Keratinocyte (primary cell): ENCODE measurements around the gene RFC4. TPM values are rescaled to one million over a fixed set of nuclear protein-coding genes. Genes with fewer than 3 reads are reported as not detected.
A peak's percentile ranks its signal among the peaks of the same experiment; 100 is the strongest.
"Not testable (repeated sequence)": the region's sequence is repeated elsewhere in the genome, so short reads cannot be mapped to it uniquely, and the experiment has no call there.

Source experiments
- DNase-seq: peaks from one replicate; pipeline ENCODE4 v3.0.0-alpha.2; 2011; ENCODE audit warnings: low read depth, missing footprints, low spot score
- FAIRE-seq: peaks from 2 replicates; lab custom pipeline; 2011; peaks lifted over from hg19 to GRCh38; lab: Jason Lieb, UNC
- H2AFZ ChIP-seq: 2 replicates; pipeline ENCODE4 v1.6.0; 2012; ENCODE audit warnings: low read length, control low read depth, inconsistent platforms; ENCODE audit not compliant: control insufficient read depth
- H3K27ac ChIP-seq: 2 replicates; pipeline ENCODE4 v1.5.1; 2011; ENCODE audit warnings: low read length; ENCODE audit not compliant: control insufficient read depth, insufficient read depth
- H3K27me3 ChIP-seq: 3 replicates; pipeline ENCODE4 v1.6.0; 2011; ENCODE audit warnings: low read length; ENCODE audit not compliant: control insufficient read depth, insufficient read depth; ENCODE audit errors: extremely low read depth
- H3K36me3 ChIP-seq, 2 experiments: 2 replicates in 1 of 2; 3 replicates in 1 of 2; pipeline ENCODE4 v1.5.1; 2011; ENCODE audit warnings: low read length in 2 of 2, mild to moderate bottlenecking in 1 of 2; ENCODE audit not compliant: control insufficient read depth in 2 of 2, insufficient read depth in 2 of 2; ENCODE audit errors: extremely low read depth in 1 of 2
- H3K4me1 ChIP-seq: 3 replicates; pipeline ENCODE4 v1.5.1; 2011; ENCODE audit warnings: low read length; ENCODE audit not compliant: control insufficient read depth, insufficient read depth; ENCODE audit errors: extremely low read depth
- H3K4me2 ChIP-seq: 3 replicates; pipeline ENCODE4 v1.6.0; 2011; ENCODE audit warnings: low read depth, low read length; ENCODE audit not compliant: control insufficient read depth, insufficient read depth; ENCODE audit errors: extremely low read depth
- H3K4me3 ChIP-seq, 3 experiments: fragments of 200-600 bp in 1 of 3; sonication (generic) in 1 of 3; 2 replicates in 2 of 3; 3 replicates in 1 of 3; pipeline ENCODE4 v1.5.1; 2011 to 2016; ENCODE audit warnings: low read length in 3 of 3, mild to moderate bottlenecking in 3 of 3, control low read depth in 2 of 3, inconsistent platforms in 1 of 3, low read depth in 1 of 3, mixed read lengths in 1 of 3, mixed run types in 1 of 3, moderate library complexity in 1 of 3; ENCODE audit not compliant: control insufficient read depth in 2 of 3, insufficient read depth in 2 of 3; ENCODE audit errors: extremely low read depth in 1 of 3
- H3K79me2 ChIP-seq: 2 replicates; pipeline ENCODE4 v1.6.0; 2012; ENCODE audit warnings: low read length; ENCODE audit not compliant: control insufficient read depth, insufficient read depth
- H3K9ac ChIP-seq: 3 replicates; pipeline ENCODE4 v1.6.0; 2011; ENCODE audit warnings: low read length; ENCODE audit not compliant: control insufficient read depth, insufficient read depth; ENCODE audit errors: extremely low read depth
- H3K9me1 ChIP-seq: 3 replicates; pipeline ENCODE4 v1.6.0; 2011; ENCODE audit warnings: low read length; ENCODE audit not compliant: control insufficient read depth, insufficient read depth; ENCODE audit errors: extremely low read depth
- H3K9me3 ChIP-seq: 2 replicates; pipeline ENCODE4 v1.5.1; 2012; ENCODE audit warnings: low read depth, low read length; ENCODE audit not compliant: control insufficient read depth
- H4K20me1 ChIP-seq: 3 replicates; pipeline ENCODE4 v1.6.0; 2011; ENCODE audit warnings: low read length; ENCODE audit not compliant: control insufficient read depth, insufficient read depth; ENCODE audit errors: extremely low read depth
- CTCF ChIP-seq, 3 experiments: IDR thresholded peaks in 1 of 3; conservative IDR thresholded peaks in 1 of 3; optimal IDR thresholded peaks in 1 of 3; 2 replicates in 2 of 3; 3 replicates in 1 of 3; pipeline versions ENCODE3 to v1.5.1; 2011; ENCODE audit warnings: low read length in 3 of 3, mild to moderate bottlenecking in 3 of 3, moderate library complexity in 2 of 3, control low read depth in 1 of 3, inconsistent platforms in 1 of 3; ENCODE audit not compliant: insufficient read depth in 2 of 3; ENCODE audit errors: extremely low read depth in 1 of 3
- EZH2 ChIP-seq: IDR thresholded peaks from one replicate; pipeline ENCODE4 v1.6.1; 2012; ENCODE audit warnings: inconsistent platforms, mild to moderate bottlenecking, low read length, moderate library complexity
- dilution Hi-C: fragments of 300-500 bp; cut with MboI; formaldehyde crosslinking; loops from one replicate; pipeline ENCODE4 v1.7.0; 2020; ENCODE audit warnings: low sequenced_read_pairs; ENCODE audit not compliant: extremely low pct_ligation_motif_present
- polyA plus RNA-seq, 5 experiments: library from polyadenylated mRNA; depleted of rRNA in 3 of 5; stranded (reverse) in 3 of 5; stranded (forward) in 1 of 5; unstranded in 1 of 5; fragments of >200 nt; gene quantifications; 1 replicate in 1 of 5; 2 replicates in 3 of 5; 3 replicates in 1 of 5; pipeline versions ENCODE4 v1.2.1 to v1.2.3, GENCODE V29; 2011 to 2012; ENCODE audit warnings: missing spikeins in 2 of 5, low read depth in 1 of 5, low replicate concordance in 1 of 5

RFC4 gene
- polyA plus RNA-seq, 1 donor (not counting 4 experiments of a cell fraction or from before 2014, with no cell fraction given), result 22.8 TPM

DNA sequence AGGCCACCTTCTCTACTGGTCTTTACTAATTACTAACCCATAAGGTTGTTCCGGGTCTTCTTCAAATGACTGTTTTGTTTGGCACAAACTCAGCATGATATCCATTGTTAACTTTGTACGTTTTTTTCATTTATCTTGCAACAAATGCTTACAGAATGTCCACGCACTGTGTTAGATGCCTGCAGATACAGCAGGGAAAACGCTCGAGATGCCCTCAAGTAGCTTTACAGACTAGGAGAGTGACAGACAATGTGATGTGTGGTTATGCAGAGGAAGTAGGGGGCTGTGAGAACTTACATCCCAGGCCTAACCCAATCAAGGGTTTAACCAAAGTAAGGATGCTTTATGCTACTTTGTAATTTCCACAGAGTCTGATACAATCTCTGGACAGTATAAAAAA is 949 bp upstream of the RFC4 start:
- FAIRE-seq, result no peak
- no peaks in the 10 kb centered on the region for H4K20me1 ChIP-seq
- peak overlapping the region; percentile 57 to 96 (median 74) for H3K4me3 ChIP-seq
- peak overlapping the region; percentile 84 for H3K27ac ChIP-seq
- peak overlapping the region; percentile 86 for H3K9ac ChIP-seq
- peak overlapping the region; percentile 94 for H3K4me2 ChIP-seq
- H3K36me3 ChIP-seq, result peaks cover 0 to 16% of the 10 kb centered on the region in 2 experiments
- H3K9me3 ChIP-seq, result no peaks in the 10 kb centered on the region
- no peaks in the 10 kb centered on the region for H3K27me3 ChIP-seq
- H3K79me2 ChIP-seq, result peaks cover 20% of the 10 kb centered on the region
- no peak for DNase-seq
- peak overlapping the region; percentile 100 for H2AFZ ChIP-seq
- dilution Hi-C loops, result no loop called here
- H3K9me1 ChIP-seq, result no peaks in the 10 kb centered on the region
- H3K4me1 ChIP-seq, result peaks cover 14% of the 10 kb centered on the region
- TF ChIP-seq EZH2 (no peak), CTCF (optimal IDR thresholded peaks at IDR 0.05 in 1 of 3, IDR thresholded peaks at IDR 0.05 in 1 of 3, conservative IDR thresholded peaks at IDR 0.05 in 1 of 3; ENCODE audit: extremely low read depth in 1 of 3, insufficient read depth in 2 of 3, low read length in 3 of 3) (no peak)

DNA sequence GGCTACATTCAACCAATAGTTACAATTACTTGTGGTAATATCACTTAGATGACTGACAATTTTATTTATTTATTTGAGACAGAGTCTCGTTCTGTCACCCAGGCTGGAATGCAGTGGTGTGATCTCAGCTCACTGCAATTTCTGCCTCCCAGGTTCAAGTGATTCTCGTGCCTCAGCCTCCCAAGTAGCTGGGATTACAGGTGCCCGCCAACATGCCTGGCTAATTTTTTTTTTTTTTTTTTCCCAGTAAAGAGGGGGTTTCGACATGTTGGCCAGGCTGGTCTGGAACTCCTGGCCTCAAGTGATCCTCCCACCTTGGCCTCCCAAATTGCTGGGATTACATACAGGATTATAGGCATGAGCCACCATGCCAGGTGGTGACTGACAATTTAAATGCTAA is 2.8 kb downstream of the RFC4 start:
- dilution Hi-C loops, H3K9me1 ChIP-seq, H2AFZ ChIP-seq, H3K4me2 ChIP-seq, H3K4me3 ChIP-seq, H3K9me3 ChIP-seq, H3K27me3 ChIP-seq, H3K9ac ChIP-seq, DNase-seq, H4K20me1 ChIP-seq, H3K27ac ChIP-seq, FAIRE-seq: not testable (repeated sequence)
- H3K79me2 ChIP-seq, result peaks cover 20% of the 10 kb centered on the region
- H3K4me1 ChIP-seq, result peaks cover 14% of the 10 kb centered on the region
- peaks cover 3 to 16% of the 10 kb centered on the region in 2 experiments for H3K36me3 ChIP-seq

- peaks cover 20% of the 10 kb centered on the region for H3K79me2 ChIP-seq
- no peak for FAIRE-seq
These were observed 3.6 kb downstream of the RFC4 start for GRCh38 chr3:186802701-186803100.

More at GRCh38 chr3:186802701-186803100, 3.6 kb downstream of the RFC4 start:
- Histone ChIP-seq H3K4me3 (no peak overlapping the region), H3K27ac (no peak overlapping the region), H4K20me1 (no peaks in the 10 kb centered on the region), H3K27me3 (no peaks in the 10 kb centered on the region), H3K9me1 (no peaks in the 10 kb centered on the region), H3K4me2 (no peak overlapping the region), H3K4me1 (peaks cover 14% of the 10 kb centered on the region), H3K36me3 (peaks cover 3 to 16% of the 10 kb centered on the region in 2 experiments), H3K9me3 (no peaks in the 10 kb centered on the region), H3K9ac (no peak overlapping the region), H2AFZ (no peak overlapping the region)
- no peak for TF ChIP-seq CTCF (optimal IDR thresholded peaks at IDR 0.05 in 1 of 3, IDR thresholded peaks at IDR 0.05 in 1 of 3, conservative IDR thresholded peaks at IDR 0.05 in 1 of 3; ENCODE audit: extremely low read depth in 1 of 3, insufficient read depth in 2 of 3, low read length in 3 of 3)
- TF ChIP-seq EZH2, result no peak
- DNase-seq, result no peak
- dilution Hi-C loops, result no loop called here
